Activated naive CD4-positive, alpha-beta T cell treated with anti-CD3 and anti-CD28 coated beads, Interleukin-2, amount 50 U/mL, for 72 hours (primary cell): ENCODE measurements around the gene CPTP. TPM values are rescaled to one million over a fixed set of nuclear protein-coding genes. Genes with fewer than 3 reads are reported as not detected.

ENCODE experiments used
- ATAC-seq, 2 donors: fragments of 150-1000 bp; cut with Tn5 transposase; 2 replicates each; pipeline ENCODE4 v1.10.0; 2021; ENCODE audit warnings: mild to moderate bottlenecking in 2 of 2, moderate library complexity in 2 of 2
- DNase-seq, 2 donors: peaks; one replicate each; pipeline ENCODE4 v3.0.0; 2021 to 2022; ENCODE audit warnings: low spot score in 2 of 2
- H3K27ac Mint-ChIP-seq, 2 donors: one replicate each; pipeline ENCODE4 v1.8.0; 2022; ENCODE audit warnings: mild to moderate bottlenecking in 2 of 2, mixed read lengths in 2 of 2
- H3K36me3 Mint-ChIP-seq, 2 donors: one replicate each; pipeline ENCODE4 v1.8.0; 2022; ENCODE audit warnings: mixed read lengths in 2 of 2
- H3K9me3 Mint-ChIP-seq, 2 donors: one replicate each; pipeline ENCODE4 v1.8.0; 2022; ENCODE audit warnings: mixed read lengths in 2 of 2
- total RNA-seq, 2 donors: library from RNA; stranded (reverse); gene quantifications; one replicate each; pipeline ENCODE4 v1.2.3, GENCODE V29; 2022

CPTP gene
- total RNA-seq, 2 donors from 2014 or later, result 9.8 to 12.2 TPM

- ATAC-seq (no peak), DNase-seq (no peak)
- H3K36me3 Mint-ChIP-seq, result peaks cover 2 to 5% of the 10 kb centered on the region in 2 donors
- H3K9me3 Mint-ChIP-seq, result no peaks in the 10 kb centered on the region
- H3K27ac Mint-ChIP-seq, result no peak overlapping the region
Measured at GRCh38 chr1:1335792-1336248, 11.2 kb downstream of the CPTP start.

GRCh38 chr1:1336446-1336845 is 11.8 kb downstream of the CPTP start:
- ATAC-seq, result no peak
- H3K27ac Mint-ChIP-seq, result no peak overlapping the region
- peaks cover 8 to 11% of the 10 kb centered on the region in 2 donors for H3K36me3 Mint-ChIP-seq
- DNase-seq, result no peak
- no peaks in the 10 kb centered on the region for H3K9me3 Mint-ChIP-seq

GRCh38 chr1:1336931-1337792 is 12.6 kb downstream of the CPTP start:
- ATAC-seq (no peak), DNase-seq (no peak)
- Mint-ChIP-seq H3K36me3 (peaks cover 9 to 12% of the 10 kb centered on the region in 2 donors), H3K27ac (no peak overlapping the region), H3K9me3 (no peaks in the 10 kb centered on the region)

DNA sequence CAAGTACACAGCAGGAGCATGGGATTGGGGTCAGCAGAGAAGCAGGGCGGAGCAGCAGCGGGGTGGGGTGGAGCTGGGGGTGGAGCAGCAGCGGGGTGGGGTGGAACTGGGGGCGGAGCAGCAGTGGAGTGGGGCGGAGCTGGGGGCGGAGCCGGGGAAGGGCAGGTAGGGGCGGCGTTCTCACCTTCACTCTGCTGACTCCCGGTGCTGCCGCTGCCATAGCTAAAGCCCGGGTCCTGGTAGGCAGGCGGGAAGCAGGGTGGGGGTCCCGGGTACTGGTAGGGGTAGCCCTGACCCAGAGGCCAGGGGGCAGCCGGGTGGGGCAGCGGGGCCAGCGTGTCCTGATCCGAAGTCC is 13.2 kb downstream of the CPTP start:
- Mint-ChIP-seq H3K27ac (no peak overlapping the region), H3K36me3 (peaks cover 9 to 12% of the 10 kb centered on the region in 2 donors), H3K9me3 (no peaks in the 10 kb centered on the region)
- ATAC-seq (peak in 1 of 2 donors; percentile 75), DNase-seq (peak in 1 of 2 donors; percentile 63)

DNA sequence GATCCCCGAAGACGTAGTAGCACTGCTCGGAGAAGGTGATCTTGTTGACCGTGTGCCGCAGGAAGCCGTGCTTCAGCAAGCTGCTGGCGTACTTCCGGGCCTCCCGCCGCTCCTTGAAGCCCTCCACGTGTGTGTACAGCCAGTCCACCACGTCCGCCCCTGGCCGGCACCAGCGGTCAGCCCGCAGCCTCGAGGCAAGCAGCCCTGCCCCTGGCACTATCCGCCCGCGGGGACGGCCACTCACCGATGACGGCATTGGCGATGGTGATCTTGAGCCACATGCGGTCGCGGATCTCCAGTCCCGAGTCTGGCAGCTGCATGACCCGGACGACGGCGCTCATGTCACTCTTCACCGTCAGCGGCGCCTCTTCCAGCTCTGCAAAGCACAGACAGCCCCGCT is 13.7 kb downstream of the CPTP start:
- DNase-seq (no peak), ATAC-seq (no peak)
- no peaks in the 10 kb centered on the region for H3K9me3 Mint-ChIP-seq
- H3K36me3 Mint-ChIP-seq, result peaks cover 9 to 12% of the 10 kb centered on the region in 2 donors
- H3K27ac Mint-ChIP-seq, result no peak overlapping the region

DNA sequence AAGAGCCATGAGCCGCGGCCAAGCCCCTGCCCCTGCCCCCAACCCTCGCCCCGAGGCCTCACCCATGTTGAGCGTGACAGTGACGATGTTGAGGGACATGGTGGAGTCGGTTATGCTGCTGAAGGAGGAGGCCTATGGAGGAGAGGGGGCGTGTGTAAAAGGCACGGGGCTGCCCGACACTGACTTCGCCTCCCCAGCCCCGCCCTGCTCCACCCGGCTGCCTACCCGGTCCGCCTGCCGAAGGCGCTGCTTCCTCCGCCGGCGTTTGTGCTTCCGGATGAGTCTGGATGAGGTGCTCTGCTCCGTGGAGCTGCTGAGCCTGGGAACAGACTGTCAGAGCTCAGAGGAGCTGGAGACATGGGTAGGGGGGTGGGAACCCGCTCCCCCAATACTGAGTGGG is 15.6 kb downstream of the CPTP start:
- H3K9me3 Mint-ChIP-seq, result no peaks in the 10 kb centered on the region
- H3K36me3 Mint-ChIP-seq, result peaks cover 9 to 12% of the 10 kb centered on the region in 2 donors
- H3K27ac Mint-ChIP-seq, result no peak overlapping the region
- ATAC-seq, result no peak
- DNase-seq, result no peak

GRCh38 chr1:1340791-1341548 is 16.4 kb downstream of the CPTP start:
- H3K27ac Mint-ChIP-seq, result no peak overlapping the region
- ATAC-seq, result no peak
- peaks cover 9 to 12% of the 10 kb centered on the region in 2 donors for H3K36me3 Mint-ChIP-seq

GRCh38 chr1:1341549-1342021 is 17.0 kb downstream of the CPTP start:
- Mint-ChIP-seq H3K36me3 (peaks cover 9 to 12% of the 10 kb centered on the region in 2 donors), H3K27ac (no peak overlapping the region), H3K9me3 (no peaks in the 10 kb centered on the region)
- ATAC-seq, result no peak
- no peak for DNase-seq

More at GRCh38 chr1:1340791-1341548, 16.4 kb downstream of the CPTP start:
- H3K9me3 Mint-ChIP-seq, result no peaks in the 10 kb centered on the region
- no peak for DNase-seq

DNA sequence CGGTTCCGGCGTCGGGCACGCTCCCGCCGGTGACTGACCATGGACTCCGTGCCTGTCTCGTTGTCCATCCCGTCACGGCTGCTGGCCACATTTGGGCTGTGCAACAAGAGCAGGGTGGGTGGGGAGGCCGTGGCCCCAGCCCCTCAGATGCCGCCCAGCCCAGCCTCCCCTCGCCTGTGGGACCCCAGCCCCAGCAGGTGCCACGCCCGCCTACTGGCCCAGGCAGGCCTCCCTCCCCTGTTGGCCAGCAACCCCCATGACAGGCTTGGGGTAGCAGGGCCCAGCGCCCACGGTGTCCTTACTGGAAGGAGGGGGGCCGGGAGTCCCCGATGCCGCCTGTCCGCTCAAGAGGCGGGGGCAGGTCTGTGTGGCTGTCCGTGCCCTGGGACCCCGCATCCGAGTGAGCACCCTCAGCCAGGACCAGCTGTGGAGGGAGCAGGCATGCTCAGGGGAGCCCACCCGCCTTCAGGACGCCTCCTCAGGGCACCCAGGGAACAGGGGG is 17.5 kb downstream of the CPTP start:
- no peak for ATAC-seq
- no peak for DNase-seq
- peaks cover 9 to 12% of the 10 kb centered on the region in 2 donors for H3K36me3 Mint-ChIP-seq
- H3K9me3 Mint-ChIP-seq, result no peaks in the 10 kb centered on the region
- no peak overlapping the region for H3K27ac Mint-ChIP-seq

GRCh38 chr1:1342584-1343115 is 18.0 kb downstream of the CPTP start:
- H3K27ac Mint-ChIP-seq, result no peak overlapping the region
- H3K36me3 Mint-ChIP-seq, result peaks cover 9 to 12% of the 10 kb centered on the region in 2 donors
- ATAC-seq (no peak), DNase-seq (no peak)
- no peaks in the 10 kb centered on the region for H3K9me3 Mint-ChIP-seq

- ATAC-seq (no peak), DNase-seq (no peak)
- peaks cover 9 to 12% of the 10 kb centered on the region in 2 donors for H3K36me3 Mint-ChIP-seq
- H3K27ac Mint-ChIP-seq, result peak overlapping the region in 1 of 2 donors; percentile 17
- no peaks in the 10 kb centered on the region for H3K9me3 Mint-ChIP-seq
Measured at GRCh38 chr1:1343811-1344421, 19.3 kb downstream of the CPTP start.

DNA sequence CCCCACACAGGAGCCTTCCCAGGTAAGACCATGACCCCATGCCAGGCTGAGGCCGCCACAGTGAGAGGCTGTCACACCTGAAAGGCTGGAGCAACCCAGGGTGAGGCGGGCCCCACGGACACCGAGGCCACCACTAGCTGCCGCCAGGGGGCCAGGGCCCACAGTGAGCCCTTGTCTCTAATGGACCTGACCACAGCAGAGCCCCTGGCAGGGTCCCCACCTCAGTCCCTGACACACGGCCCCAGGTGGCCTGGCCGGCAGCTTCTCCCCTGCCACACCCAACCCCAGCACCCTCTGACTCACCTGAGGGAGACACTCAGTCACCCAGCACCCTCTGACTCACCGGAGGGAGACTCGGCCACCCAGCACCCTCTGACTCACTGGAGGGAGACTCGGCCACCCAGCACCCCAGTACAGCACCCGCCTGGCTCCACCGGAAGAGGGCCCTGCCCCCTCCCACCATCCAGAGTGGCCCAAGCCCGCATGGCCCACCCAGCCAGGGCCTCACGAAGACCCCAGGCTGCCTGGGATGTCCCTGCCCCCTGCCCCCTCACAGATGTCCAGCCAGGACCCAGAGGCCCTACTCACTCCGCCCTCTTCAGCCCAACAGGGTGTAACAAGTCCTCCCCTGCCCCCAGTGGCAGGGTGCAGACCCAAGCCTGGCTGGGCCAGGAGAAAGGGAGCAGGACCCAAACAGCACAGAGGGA is 20.2 kb downstream of the CPTP start:
- ATAC-seq (peak; percentile 63 to 89), DNase-seq (peak in 1 of 2 donors; percentile 78)
- no peaks in the 10 kb centered on the region for H3K9me3 Mint-ChIP-seq
- H3K36me3 Mint-ChIP-seq, result peaks cover 9 to 12% of the 10 kb centered on the region in 2 donors
- H3K27ac Mint-ChIP-seq, result peak overlapping the region in 1 of 2 donors; percentile 36

GRCh38 chr1:1345384-1345783 is 20.8 kb downstream of the CPTP start:
- no peak for ATAC-seq
- Mint-ChIP-seq H3K36me3 (peaks cover 9 to 11% of the 10 kb centered on the region in 2 donors), H3K9me3 (no peaks in the 10 kb centered on the region), H3K27ac (no peak overlapping the region)
- DNase-seq, result no peak

- Mint-ChIP-seq H3K9me3 (no peaks in the 10 kb centered on the region), H3K36me3 (peaks cover 5 to 6% of the 10 kb centered on the region in 2 donors), H3K27ac (no peak overlapping the region)
- DNase-seq, result no peak
- ATAC-seq, result no peak
Measured at GRCh38 chr1:1345860-1346500, 21.4 kb downstream of the CPTP start.

- no peak for ATAC-seq
- Mint-ChIP-seq H3K9me3 (no peaks in the 10 kb centered on the region), H3K36me3 (peaks cover under 1% of the 10 kb centered on the region in 2 donors), H3K27ac (no peak overlapping the region)
- DNase-seq, result no peak
Measured at GRCh38 chr1:1346501-1346890, 21.9 kb downstream of the CPTP start.
